ENCODE measurements around the gene NQO2. TPM values are rescaled to one million over a fixed set of nuclear protein-coding genes. Genes with fewer than 3 reads are reported as not detected.

Gene NQO2
- total RNA-seq, result 10 to 100 TPM; 40.7 to 44.2 TPM

- ATAC-seq (peak; percentile 80), DNase-seq (peak; percentile 96)
- ChIA-PET POLR2A (interaction anchor here (0.8 to 1.2 kb wide), 5 partner anchors 10 to 158 kb away, joined by 3 to 8 read pairs (median 4); partner anchors contain the start of genes RIPK1 and SERPINB1), CTCF (interaction anchor here (0.6 to 4.5 kb wide), 11 partner anchors 10 to 1228 kb away, joined by 3 to 36 read pairs (median 5); partner anchors contain the start of gene RIPK1)
- no peaks in the 10 kb centered on the region for H3K9me3 Mint-ChIP-seq (ENCODE audit: low read depth)
- H3K27ac Mint-ChIP-seq, result peak within 1 kb of the TSS; percentile 82
- intact Hi-C loops (cut with DNase I, micrococcal nuclease), result loop anchor here (1.0 to 2.0 kb wide), 13 partner anchors 11 to 1135 kb away; partner anchors contain the start of genes BPHL (in 2 of the 2), ECI2 (in 1 of the 2), PSMG4 (in 1 of the 2) and RIPK1 (in 1 of the 2)
- H3K36me3 Mint-ChIP-seq (ENCODE audit: low read depth), result peaks cover 16% of the 10 kb centered on the region
- H3K4me1 Mint-ChIP-seq, result peaks cover 28% of the 10 kb centered on the region
- H3K4me3 Mint-ChIP-seq, result peak within 1 kb of the TSS; percentile 83
- no peaks in the 10 kb centered on the region for H3K27me3 Mint-ChIP-seq
Observed at GRCh38 chr6:2999618-3000557, at the start of gene NQO2. Gene NQO2, plus strand, starts transcription at chr6:2999894. Its CDS starts 6,659 bp downstream, at chr6:3006553.

- Mint-ChIP-seq H3K27me3 (no peaks in the 10 kb centered on the region), H3K27ac (no peak overlapping the region)
- no peak for ATAC-seq
Observed at GRCh38 chr6:2950713-2951112, 49.0 kb upstream of the NQO2 start.

GRCh38 chr6:2951728-2952127, 48.0 kb upstream of the NQO2 start:
- ChIA-PET CTCF (interaction anchor here (0.6 to 4.5 kb wide), 31 partner anchors 9 to 193 kb away, joined by 3 to 56 read pairs (median 5); partner anchors contain the start of genes SERPINB1 and SERPINB6), POLR2A (interaction anchor here (1.0 to 1.7 kb wide), 3 partner anchors 12 to 37 kb away, joined by 3 to 7 read pairs (median 3); no protein-coding TSS in a partner anchor)
- Mint-ChIP-seq H3K27ac (no peak overlapping the region), H3K4me1 (peaks cover 21% of the 10 kb centered on the region), H3K36me3 (ENCODE audit: low read depth) (peaks cover 3% of the 10 kb centered on the region), H3K9me3 (ENCODE audit: low read depth) (no peaks in the 10 kb centered on the region), H3K27me3 (no peaks in the 10 kb centered on the region), H3K4me3 (no peak overlapping the region)
- DNase-seq (no peak), ATAC-seq (no peak)
- intact Hi-C loops (cut with DNase I, micrococcal nuclease), result loop anchor here (1.0 kb wide), 2 partner anchors 37 to 38 kb away; no protein-coding TSS in a partner anchor

More at GRCh38 chr6:2950713-2951112, 49.0 kb upstream of the NQO2 start:
- no peaks in the 10 kb centered on the region for H3K9me3 Mint-ChIP-seq (ENCODE audit: low read depth)
- CTCF ChIA-PET, result interaction anchor here (1.1 to 4.3 kb wide), 7 partner anchors 8 to 200 kb away, joined by 3 to 56 read pairs (median 4); partner anchors contain the start of genes MYLK4 and SERPINB1
- intact Hi-C loops (cut with DNase I, micrococcal nuclease), result no loop called here
- no peak for DNase-seq
- H3K4me3 Mint-ChIP-seq, result no peak overlapping the region
- POLR2A ChIA-PET, result no interaction called here
- H3K36me3 Mint-ChIP-seq (ENCODE audit: low read depth), result peaks cover 3% of the 10 kb centered on the region
- peaks cover 21% of the 10 kb centered on the region for H3K4me1 Mint-ChIP-seq

- Mint-ChIP-seq H3K27ac (peak overlapping the region; percentile 74), H3K4me1 (peaks cover 15% of the 10 kb centered on the region), H3K9me3 (ENCODE audit: low read depth) (no peaks in the 10 kb centered on the region), H3K27me3 (no peaks in the 10 kb centered on the region), H3K4me3 (peak overlapping the region; percentile 46), H3K36me3 (ENCODE audit: low read depth) (peaks cover 3% of the 10 kb centered on the region)
- DNase-seq (peak; percentile 80), ATAC-seq (peak; percentile 97)
- ChIA-PET CTCF (interaction anchor here (0.5 to 4.5 kb wide), 38 partner anchors 8 to 215 kb away, joined by 3 to 56 read pairs (median 5); partner anchors contain the start of genes SERPINB1 and SERPINB6), POLR2A (interaction anchor here (1.0 to 1.7 kb wide), 3 partner anchors 13 to 36 kb away, joined by 3 to 7 read pairs (median 3); no protein-coding TSS in a partner anchor)
- intact Hi-C loops (cut with DNase I, micrococcal nuclease), result loop anchor here (1.0 kb wide), 2 partner anchors 36 to 37 kb away; no protein-coding TSS in a partner anchor
Observed at GRCh38 chr6:2952557-2953095, 47.1 kb upstream of the NQO2 start.

- CTCF ChIA-PET, result interaction anchor here (0.5 to 4.5 kb wide), 30 partner anchors 8 to 215 kb away, joined by 3 to 56 read pairs (median 5); partner anchors contain the start of genes SERPINB1 and SERPINB6
- Mint-ChIP-seq H3K27me3 (no peaks in the 10 kb centered on the region), H3K4me1 (peaks cover 19% of the 10 kb centered on the region), H3K9me3 (ENCODE audit: low read depth) (no peaks in the 10 kb centered on the region), H3K4me3 (no peak overlapping the region), H3K27ac (no peak overlapping the region), H3K36me3 (ENCODE audit: low read depth) (peaks cover 1% of the 10 kb centered on the region)
- DNase-seq (no peak), ATAC-seq (no peak)
- POLR2A ChIA-PET, result interaction anchor here (1.2 to 1.7 kb wide), 2 partner anchors 13 to 16 kb away, joined by 3 to 7 read pairs; no protein-coding TSS in a partner anchor
- intact Hi-C loops (cut with DNase I, micrococcal nuclease), result no loop called here
Observed at GRCh38 chr6:2953098-2953497, 46.6 kb upstream of the NQO2 start.

GRCh38 chr6:2956930-2957685, 42.6 kb upstream of the NQO2 start:
- no peak for ATAC-seq
- peaks cover 1% of the 10 kb centered on the region for H3K36me3 Mint-ChIP-seq (ENCODE audit: low read depth)
- H3K9me3 Mint-ChIP-seq (ENCODE audit: low read depth), result no peaks in the 10 kb centered on the region
- DNase-seq, result no peak
- intact Hi-C loops (cut with DNase I, micrococcal nuclease), result no loop called here
- peaks cover 13% of the 10 kb centered on the region for H3K4me1 Mint-ChIP-seq
- H3K27me3 Mint-ChIP-seq, result no peaks in the 10 kb centered on the region
- H3K27ac Mint-ChIP-seq, result no peak overlapping the region
- H3K4me3 Mint-ChIP-seq, result no peak overlapping the region
- POLR2A ChIA-PET, result interaction anchor here (1.1 kb wide), 1 partner anchor 99 kb away, joined by 3 read pairs; no protein-coding TSS in a partner anchor
- CTCF ChIA-PET, result interaction anchor here (0.7 kb wide), 1 partner anchor 179 kb away, joined by 4 read pairs; no protein-coding TSS in a partner anchor

- H3K4me3 Mint-ChIP-seq, result no peak overlapping the region
- peaks cover 1% of the 10 kb centered on the region for H3K36me3 Mint-ChIP-seq (ENCODE audit: low read depth)
- intact Hi-C loops (cut with DNase I, micrococcal nuclease), result no loop called here
- DNase-seq (no peak), ATAC-seq (no peak)
- H3K27ac Mint-ChIP-seq, result no peak overlapping the region
- peaks cover 6% of the 10 kb centered on the region for H3K4me1 Mint-ChIP-seq
- ChIA-PET CTCF (interaction anchor here (0.7 kb wide), 1 partner anchor 179 kb away, joined by 4 read pairs; no protein-coding TSS in a partner anchor), POLR2A (interaction anchor here (1.1 kb wide), 1 partner anchor 100 kb away, joined by 3 read pairs; no protein-coding TSS in a partner anchor)
- no peaks in the 10 kb centered on the region for H3K27me3 Mint-ChIP-seq
- no peaks in the 10 kb centered on the region for H3K9me3 Mint-ChIP-seq (ENCODE audit: low read depth)
Observed at GRCh38 chr6:2957696-2958330, 41.9 kb upstream of the NQO2 start.

GRCh38 chr6:2958331-2958711, 41.4 kb upstream of the NQO2 start:
- no peak for ATAC-seq
- H3K36me3 Mint-ChIP-seq (ENCODE audit: low read depth), result peaks cover 1% of the 10 kb centered on the region
- CTCF ChIA-PET, result interaction anchor here (1.2 kb wide), 1 partner anchor 15 kb away, joined by 4 read pairs; no protein-coding TSS in a partner anchor
- no peak overlapping the region for H3K27ac Mint-ChIP-seq
- DNase-seq, result peak; percentile 20
- peaks cover 4% of the 10 kb centered on the region for H3K4me1 Mint-ChIP-seq
- intact Hi-C loops (cut with DNase I, micrococcal nuclease), result no loop called here
- no peak overlapping the region for H3K4me3 Mint-ChIP-seq
- no peaks in the 10 kb centered on the region for H3K27me3 Mint-ChIP-seq
- no peaks in the 10 kb centered on the region for H3K9me3 Mint-ChIP-seq (ENCODE audit: low read depth)
- POLR2A ChIA-PET, result no interaction called here

GRCh38 chr6:2958776-2959175, 40.9 kb upstream of the NQO2 start:
- CTCF ChIA-PET, result interaction anchor here (1.2 kb wide), 1 partner anchor 15 kb away, joined by 4 read pairs; no protein-coding TSS in a partner anchor
- Mint-ChIP-seq H3K27ac (no peak overlapping the region), H3K27me3 (no peaks in the 10 kb centered on the region), H3K4me1 (peaks cover 4% of the 10 kb centered on the region), H3K4me3 (no peak overlapping the region), H3K36me3 (ENCODE audit: low read depth) (peaks cover 1% of the 10 kb centered on the region), H3K9me3 (ENCODE audit: low read depth) (no peaks in the 10 kb centered on the region)
- DNase-seq (no peak), ATAC-seq (no peak)
- POLR2A ChIA-PET, result interaction anchor here (0.6 kb wide), 1 partner anchor 61 kb away, joined by 3 read pairs; no protein-coding TSS in a partner anchor
- intact Hi-C loops (cut with DNase I, micrococcal nuclease), result no loop called here

All from activated CD4-positive, alpha-beta T cell treated with anti-CD3 and anti-CD28 coated beads for 36 hours (primary cell).